Measurements from ENCODE around the gene TMEM79.

The TMEM79 gene, protein sequence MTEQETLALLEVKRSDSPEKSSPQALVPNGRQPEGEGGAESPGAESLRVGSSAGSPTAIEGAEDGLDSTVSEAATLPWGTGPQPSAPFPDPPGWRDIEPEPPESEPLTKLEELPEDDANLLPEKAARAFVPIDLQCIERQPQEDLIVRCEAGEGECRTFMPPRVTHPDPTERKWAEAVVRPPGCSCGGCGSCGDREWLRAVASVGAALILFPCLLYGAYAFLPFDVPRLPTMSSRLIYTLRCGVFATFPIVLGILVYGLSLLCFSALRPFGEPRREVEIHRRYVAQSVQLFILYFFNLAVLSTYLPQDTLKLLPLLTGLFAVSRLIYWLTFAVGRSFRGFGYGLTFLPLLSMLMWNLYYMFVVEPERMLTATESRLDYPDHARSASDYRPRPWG

DNA sequence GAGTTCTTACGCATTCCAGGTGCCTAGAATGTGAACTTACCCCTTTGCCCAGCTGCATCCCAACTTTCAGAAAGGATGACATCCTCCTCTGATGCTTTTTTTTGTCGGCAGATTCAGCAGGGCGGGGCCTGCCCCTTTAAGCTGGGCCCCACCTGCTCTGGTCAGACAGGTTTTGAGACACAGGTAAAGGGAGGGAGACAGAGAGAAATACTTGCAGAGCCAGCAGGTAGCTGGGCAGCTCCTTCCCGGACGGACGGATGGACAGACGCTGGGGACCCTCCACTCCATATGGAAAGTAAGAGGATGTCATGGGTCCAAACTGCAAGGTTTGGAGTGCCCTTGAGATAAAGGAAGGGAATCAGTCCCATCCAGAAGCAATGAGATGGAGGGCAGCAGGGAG lies at the start of gene TMEM79:
TMEM79 (plus strand) TSS at position 214 of the 400 bp plus-strand sequence. CDS start 902 bp downstream, outside the sequence.
- no peak for DNase-seq

DNA sequence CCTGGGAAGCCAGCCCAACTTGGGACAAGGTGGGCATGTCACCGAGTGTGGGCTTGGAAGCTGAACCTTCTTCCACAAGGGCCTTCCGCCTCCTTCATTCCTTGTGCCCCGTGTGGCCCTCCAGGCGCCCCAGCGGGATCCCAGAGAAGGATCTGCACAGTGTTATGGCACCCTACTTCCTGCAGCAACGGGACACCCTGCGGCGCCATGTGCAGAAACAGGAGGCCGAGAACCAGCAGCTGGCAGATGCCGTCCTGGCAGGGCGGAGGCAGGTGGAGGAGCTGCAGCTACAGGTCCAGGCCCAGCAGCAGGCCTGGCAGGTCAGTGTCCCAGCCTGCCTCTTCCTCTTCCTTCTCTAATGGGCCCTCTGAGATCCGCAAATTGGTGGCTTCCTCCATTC lies 48.0 kb upstream of the TMEM79 start:
- no peak for DNase-seq

DNA sequence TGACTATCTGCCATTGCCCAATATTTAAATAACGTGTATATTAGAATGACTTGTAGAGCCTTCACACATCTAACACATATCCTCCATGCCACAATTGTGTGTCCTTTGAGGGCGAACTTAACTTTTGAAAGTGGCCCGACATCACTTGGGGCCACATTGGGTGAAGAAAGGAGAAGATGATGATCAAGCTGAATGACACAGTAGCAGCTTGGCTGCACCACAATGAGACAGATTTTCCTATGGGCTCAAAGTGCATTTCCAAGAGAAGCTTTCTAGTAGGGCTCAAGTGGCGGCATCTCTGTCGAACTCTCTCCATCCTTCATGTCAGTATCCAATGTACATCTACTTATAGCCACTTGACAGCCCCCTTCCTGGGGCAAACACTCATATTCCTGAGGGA lies 45.9 kb upstream of the TMEM79 start:
- DNase-seq = no peak

DNA sequence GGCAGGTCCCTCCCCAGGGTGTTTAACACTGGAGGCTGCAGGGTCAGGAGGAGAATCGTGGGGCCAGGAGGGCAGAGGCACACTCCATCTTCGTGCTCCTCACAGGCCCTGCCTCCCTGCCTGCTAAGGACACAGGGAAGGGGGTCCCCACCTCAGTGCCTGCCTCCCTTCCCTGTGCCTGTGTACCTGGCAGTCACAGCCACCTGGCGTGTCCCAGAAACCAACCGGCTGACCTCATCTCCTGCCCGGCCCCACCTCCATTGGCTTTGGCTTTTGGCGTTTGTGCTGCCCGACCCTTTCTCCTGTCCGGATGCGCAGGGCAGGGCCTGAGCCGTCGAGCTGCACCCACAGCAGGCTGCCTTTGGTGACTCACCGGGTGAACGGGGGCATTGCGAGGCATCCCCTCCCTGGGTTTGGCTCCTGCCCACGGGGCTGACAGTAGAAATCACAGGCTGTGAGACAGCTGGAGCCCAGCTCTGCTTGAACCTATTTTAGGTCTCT lies 42.8 kb upstream of the TMEM79 start:
- no peak for DNase-seq

DNA sequence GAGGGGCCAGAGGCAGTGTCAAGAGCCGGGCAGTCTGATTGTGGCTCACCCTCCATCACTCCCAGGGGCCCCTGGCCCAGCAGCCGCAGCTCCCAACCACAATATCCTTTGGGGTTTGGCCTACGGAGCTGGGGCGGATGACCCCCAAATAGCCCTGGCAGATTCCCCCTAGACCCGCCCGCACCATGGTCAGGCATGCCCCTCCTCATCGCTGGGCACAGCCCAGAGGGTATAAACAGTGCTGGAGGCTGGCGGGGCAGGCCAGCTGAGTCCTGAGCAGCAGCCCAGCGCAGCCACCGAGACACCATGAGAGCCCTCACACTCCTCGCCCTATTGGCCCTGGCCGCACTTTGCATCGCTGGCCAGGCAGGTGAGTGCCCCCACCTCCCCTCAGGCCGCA lies 42.2 kb upstream of the TMEM79 start, which contains the start of gene BGLAP:
BGLAP (plus strand) TSS at position 259 of the 400 bp plus-strand sequence; CDS start at position 307, 48 bp downstream.
- DNase-seq = no peak

DNA sequence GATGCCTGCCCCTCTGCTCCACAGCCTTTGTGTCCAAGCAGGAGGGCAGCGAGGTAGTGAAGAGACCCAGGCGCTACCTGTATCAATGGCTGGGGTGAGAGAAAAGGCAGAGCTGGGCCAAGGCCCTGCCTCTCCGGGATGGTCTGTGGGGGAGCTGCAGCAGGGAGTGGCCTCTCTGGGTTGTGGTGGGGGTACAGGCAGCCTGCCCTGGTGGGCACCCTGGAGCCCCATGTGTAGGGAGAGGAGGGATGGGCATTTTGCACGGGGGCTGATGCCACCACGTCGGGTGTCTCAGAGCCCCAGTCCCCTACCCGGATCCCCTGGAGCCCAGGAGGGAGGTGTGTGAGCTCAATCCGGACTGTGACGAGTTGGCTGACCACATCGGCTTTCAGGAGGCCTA lies 41.4 kb upstream of the TMEM79 start:
- no peak for DNase-seq

DNA sequence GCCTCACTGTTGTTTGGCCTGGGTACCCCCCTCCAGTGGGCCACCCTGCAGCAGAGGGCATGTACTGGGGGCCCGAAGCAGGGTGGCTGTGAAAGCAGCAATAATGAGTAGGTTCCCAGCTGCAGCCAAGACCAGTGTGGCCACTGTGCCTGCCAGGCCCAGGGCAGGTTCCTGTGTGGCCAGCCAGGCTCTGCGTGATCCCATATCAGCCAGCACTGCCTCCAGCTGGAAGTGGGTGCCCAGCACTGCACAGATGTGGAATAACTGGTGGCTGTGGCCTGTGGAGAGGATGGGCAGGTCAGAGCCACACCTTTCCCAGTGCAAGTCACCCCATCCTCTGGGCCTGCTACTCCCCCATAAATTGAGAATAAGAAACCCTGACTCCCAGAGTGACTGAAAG lies 40.0 kb upstream of the TMEM79 start:
- no peak for DNase-seq

DNA sequence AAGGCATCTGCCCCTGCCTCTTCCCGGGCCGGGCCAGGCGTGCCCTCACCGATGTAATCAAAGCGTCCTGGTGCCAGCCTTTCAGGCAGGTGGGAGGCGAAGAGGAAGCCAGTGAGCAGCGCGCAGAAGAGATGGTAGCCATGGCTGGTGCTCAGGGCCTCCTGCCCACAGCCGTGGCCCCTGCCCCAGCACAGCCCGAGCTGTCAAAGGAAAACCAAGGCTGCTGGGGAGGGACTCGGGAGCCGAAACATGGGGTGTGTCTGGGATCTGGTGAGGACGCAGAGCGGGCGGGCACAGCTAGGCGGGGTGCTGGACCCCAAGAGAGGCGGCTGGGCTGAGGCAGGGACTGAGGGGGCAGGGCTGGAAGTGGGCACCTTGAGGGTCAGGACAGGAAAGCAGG lies 39.4 kb upstream of the TMEM79 start:
- DNase-seq = no peak

DNA sequence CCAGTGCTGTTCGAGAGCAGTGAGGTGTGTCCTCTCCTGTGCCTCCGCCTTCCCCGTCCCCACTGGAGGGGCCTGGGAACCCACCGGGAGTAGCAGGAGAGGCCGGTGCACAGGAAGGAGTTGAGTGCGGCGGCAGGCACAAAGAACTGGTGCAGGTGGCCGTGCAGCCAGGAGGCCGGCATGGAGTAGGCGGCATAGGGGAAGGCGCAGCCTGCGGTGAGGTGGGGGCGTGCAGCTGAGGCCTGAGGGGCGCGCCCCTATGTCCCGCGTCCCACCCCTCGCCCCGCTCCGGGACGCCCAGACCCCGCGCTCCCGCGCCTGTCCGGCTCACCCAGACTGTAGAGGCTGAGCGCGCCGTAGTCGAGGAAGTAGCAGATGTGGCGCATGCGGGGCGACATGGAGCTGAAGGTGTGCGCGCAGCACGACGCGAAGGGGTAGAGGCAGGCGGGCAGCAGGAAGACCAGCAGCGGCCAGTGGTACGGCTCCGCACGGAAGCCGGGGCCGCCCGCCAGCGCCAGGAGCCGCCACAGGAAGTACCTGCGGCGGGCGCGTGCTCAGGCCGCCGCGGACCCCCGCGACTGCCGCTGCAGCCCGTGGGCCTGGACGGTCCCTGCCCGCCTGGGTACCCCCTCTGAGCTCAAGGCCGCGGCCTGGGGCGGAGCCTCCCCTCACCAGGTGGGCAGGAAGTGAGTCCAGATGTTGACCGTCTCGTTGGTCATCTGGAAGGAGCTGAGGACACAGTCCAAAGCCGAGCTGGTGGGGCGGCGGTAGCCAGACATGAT lies 38.5 kb upstream of the TMEM79 start:
- DNase-seq = no peak

DNA sequence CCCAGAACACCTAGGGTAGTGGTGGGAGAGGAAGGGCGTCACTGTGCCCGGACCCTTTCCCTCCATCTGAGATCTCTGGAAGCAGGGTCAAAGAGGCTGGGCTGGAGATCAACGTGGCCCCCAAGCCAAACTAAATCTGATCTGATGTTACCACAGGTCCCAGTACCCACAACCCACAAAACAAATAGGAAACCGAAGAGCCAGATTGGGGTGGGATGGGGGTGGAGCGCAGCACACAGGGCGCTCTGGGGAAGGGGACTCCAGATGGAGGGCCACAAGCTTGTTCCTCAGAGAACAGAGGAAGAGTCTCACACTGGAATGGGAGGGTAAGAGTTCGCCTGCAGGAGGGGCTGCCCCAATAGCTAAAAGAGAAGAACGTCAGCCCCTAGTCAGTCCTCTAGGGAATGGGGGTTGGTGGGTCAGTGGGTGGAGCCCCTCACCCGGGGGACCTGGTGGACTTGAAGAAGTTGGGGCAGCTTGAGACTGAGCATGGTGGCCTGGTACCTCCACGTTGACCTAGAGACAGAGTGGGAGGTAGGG lies 37.8 kb upstream of the TMEM79 start:
- DNase-seq = no peak

DNA sequence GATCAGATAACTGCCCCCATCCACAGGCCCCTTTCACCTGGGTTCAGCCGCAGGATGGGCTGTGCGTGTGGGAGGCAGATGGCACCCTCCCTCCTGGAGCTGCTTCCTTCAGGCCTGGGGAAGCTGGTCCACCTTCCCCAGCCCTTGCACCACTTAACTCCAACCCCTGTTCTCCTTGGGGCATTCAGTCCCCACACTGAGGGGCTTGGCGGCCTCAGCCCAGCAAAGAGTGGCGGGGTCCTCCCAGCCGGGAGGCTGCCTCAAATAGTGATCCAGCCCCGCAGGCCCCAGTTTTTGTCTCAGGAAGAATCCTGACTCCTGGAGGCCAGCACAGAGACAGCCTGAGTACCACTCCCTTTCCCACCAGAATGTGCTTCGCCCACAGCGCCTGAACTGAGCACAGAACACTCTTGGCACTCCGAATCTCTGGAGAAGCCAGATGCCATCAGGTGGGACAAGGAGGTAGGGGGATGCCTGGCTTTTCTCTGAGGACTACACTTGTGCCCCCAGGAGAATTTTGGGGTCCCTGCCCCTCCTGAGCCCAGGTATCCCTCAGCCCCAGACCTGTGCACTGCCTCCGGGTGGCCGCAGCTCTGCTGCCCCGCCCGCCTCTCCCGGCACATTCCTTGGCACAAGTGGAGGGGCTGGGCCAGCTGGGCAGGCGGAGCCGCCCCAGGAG lies 37.2 kb upstream of the TMEM79 start:
- DNase-seq = no peak

DNA sequence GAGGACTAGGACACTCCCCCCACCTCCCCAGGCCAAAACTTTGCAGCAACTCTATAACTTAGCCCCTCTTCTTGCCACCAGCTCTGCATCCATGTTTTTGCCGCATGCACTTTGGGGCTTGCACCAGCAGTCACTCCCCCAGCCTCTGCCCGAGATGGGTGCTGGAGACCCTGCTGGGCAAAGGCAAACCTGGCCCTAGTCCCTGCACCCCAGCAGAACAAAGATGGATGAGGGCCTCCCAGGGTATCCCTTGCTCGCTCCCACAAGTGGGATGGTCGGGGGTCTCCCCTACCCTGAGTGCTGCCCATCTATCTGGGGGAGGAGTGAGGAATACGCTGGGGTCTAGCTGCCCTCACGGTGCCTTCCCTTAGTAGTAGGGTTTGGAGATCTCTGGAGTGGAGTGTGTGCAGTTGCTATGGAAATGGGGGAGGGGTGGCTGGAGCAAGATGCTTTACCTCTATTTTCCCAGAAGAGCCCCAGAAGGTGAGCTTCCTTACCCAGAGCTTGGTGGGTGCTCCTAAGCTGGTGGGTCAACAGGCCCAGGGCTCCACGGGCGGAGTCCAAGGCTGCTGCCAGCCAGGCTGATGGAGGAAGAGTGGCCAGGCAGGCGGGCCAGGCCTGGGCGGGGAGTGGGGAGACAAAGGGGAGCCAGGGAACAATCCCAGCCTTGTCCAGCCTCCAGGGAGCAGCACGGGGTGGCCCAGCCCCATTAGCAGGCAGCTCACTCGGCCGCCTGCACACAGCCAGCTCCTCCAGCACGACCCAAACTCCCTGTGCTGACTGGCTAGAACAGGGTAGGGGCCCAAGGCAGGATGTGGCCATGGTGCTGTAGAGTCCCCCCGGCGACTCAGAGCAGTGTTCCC lies 36.4 kb upstream of the TMEM79 start, which contains the start of gene PAQR6:
PAQR6 (minus strand) TSS at position 597 of the 863 bp plus-strand sequence. CDS start 1,325 bp downstream, outside the sequence.
- DNase-seq = no peak

DNA sequence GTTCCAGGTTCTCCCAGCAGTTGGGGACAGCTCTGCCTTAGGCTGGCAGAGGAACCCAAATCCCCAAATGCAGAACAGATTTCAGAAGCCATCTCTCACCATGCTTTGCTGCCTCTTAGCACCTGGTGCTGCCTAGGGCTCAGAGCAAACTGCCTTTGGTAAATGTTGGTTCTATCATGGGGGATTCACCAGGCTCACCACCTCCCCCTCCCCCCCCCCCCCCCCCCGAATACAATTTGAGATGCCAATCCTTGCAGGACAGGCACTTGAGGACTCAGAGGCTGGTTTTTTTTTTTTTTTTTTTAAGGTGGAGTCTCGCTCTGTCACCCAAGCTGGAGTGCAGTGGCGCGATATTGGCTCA lies 35.8 kb upstream of the TMEM79 start:
- no peak for DNase-seq

DNA sequence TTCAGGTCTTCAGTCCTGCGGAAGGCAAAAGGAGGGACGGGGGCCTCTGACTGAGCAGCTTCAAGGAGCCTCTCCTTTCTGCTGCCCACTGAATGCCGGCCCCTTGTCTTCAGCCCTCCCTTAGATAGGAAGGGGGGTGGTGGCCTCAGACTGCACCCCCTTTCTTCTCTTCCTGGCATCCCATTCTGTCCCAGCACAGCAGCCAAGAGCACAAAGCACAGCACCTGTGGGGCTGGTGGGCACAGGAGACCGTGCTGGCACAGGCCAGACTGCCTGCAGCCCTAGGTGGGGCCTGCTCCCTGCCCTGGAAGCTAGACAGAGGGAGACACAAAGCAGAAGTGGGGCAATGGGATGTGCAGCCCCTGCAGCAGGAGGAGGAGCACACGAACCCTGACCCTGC lies 34.5 kb upstream of the TMEM79 start:
- no peak for DNase-seq

DNA sequence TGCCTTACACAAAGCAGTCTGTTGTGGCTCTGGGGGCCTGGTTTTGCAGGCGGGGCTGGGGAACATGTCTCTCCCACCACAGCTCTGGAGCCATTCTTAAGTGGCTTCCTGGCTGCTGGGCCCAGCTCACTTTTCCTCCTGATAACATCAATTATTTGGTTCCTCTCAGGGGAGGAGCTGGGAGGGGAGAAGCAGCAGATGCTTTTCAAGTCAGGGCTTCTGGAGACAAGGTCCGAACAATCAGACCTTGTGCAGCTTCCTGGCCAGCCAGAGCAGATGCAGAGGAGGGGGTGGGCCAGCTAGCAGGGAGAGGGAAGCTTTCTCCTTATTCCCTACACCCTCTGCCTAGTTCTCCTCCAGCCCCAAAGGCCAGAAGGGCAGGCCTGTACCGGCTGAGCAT lies 32.6 kb upstream of the TMEM79 start:
- DNase-seq = no peak

DNA sequence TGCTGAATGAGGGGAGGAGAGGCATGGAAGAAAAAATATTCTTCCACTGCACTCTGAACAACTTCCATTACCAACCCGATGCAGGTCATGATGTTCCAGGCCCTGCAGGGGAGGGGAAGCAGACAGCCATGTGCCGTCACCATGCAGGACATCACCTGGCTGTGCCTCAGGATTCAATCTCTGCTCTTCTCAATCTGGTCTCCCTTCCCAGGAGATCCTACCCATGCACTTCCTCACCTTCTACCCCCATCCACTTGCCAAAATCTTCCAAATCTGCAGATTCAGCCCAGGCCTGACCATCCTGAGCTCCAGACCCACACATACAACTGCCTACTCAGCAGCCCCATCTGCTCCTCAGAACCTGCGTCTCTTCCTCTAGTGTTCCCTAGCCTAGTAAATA lies 30.5 kb upstream of the TMEM79 start:
- DNase-seq = no peak

DNA sequence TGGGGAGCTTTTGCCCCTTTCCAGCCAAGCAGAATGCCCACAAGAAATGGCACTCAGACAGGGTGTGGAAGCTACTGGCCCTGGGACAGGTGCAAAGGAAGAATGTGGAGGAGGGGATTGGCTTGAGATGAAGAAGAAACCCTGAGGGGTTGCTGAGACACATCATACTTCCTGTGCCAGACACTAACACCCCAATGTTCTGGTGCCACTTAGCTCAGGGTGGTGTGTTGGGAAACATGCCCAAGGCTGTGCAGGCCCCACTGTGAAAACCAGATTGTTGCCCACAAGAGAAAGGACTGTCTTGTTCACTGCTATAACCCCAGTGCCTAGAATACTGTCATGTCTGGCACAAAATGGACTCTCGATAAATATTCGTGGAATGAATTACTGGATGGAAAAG lies 26.4 kb upstream of the TMEM79 start:
- DNase-seq = no peak

DNA sequence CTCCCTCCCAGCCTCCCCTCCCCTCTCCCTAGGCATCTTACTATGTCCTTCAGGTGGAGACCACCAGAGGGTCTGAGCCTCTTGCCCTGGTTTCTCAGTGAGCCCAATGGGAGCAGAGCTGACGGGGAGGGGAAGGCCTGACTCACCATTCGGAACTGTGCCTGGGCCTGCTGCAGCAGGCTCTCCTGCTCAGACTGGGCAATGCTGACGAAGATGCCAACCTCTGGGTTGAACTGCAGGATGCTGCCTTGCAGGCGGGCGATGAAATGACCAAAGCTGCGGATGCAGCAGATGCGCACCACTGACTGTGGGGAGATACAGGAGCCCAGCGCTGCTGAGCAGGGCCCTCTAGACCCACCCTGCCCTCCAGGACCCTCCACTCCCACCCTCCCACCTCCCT lies 25.3 kb upstream of the TMEM79 start:
- no peak for DNase-seq

DNA sequence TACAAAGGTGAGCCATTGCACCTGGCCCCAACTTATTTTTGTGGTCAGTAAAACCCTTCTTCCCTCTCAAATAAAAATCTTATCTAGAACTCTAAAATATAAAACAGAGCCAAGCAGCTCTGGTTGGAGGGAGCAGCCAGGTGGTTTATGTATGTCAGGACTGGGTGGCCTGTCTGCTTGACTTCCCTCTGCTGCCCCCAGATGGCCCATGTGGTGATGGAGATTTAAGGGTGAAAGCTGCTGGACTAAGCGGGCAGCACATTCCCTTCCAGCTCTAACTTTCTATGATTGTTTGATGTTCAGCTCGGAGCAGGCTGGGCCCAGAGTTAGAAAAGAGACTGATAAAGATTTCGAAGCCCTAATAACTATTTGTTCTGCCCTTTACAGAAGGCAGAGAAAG lies 24.3 kb upstream of the TMEM79 start:
- DNase-seq = no peak

DNA sequence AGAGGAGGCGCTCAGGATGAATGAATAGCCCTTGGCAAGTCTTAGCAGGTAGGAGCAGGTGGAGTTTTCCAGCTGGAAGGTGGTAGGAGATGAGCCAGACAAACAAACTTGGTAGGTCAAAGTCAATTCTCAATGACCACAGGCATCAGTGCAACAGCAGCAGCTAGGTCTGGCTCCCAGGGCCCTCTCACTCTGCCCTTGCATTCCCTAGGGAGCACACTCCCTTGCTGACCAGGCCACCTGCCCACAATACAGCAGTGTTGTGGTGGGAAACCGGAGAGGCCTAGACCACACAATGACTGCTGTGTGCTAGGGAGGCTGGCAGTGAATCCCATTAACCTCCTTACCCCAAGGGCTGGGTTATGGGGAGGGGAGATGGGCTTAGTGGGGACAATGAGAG lies 23.2 kb upstream of the TMEM79 start:
- DNase-seq = no peak

DNA sequence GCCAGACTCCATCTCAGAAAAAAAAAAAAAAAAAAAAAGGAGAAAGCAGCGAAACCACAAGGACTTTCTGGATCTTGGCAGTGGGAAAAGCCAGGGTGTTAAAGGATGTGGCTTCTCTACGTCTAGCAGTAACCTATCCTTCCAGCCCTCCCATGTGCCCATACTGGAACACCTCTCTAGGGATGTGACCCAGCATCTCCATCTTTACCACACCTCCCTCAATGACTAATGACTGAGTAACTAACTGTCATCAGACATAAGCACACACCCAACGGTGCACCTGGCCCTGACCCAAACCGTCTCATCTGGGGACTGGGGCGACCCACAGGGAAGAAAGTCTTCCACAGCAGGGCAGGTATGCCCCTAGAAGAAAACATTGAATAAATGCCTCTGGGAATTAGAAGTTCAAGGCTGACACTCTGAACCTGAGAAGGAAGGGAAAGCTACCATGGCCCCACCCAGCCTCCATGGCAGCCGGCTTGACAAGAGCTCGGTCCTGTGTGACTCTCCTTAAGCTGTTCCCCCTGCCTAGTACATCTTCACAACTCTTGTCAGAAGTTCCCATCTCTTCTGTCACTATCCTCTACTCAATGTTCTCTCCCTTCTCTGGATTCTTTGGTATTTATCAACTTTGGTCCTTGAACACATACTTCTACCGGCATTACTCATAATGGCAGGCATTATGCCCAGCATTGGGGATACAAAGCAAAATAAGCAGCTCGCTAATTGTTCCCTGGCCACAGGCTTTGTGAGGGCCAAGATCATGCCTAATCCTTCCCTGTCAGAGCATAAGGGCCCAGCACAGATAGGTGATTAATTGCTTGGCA lies 21.5 kb upstream of the TMEM79 start:
- DNase-seq = no peak

All from activated T-cell treated with anti-CD3 and anti-CD28 coated beads for 4 hours (primary cell).